ENCODE measurements around the gene TRIB2.

TRIB2 gene

DNA sequence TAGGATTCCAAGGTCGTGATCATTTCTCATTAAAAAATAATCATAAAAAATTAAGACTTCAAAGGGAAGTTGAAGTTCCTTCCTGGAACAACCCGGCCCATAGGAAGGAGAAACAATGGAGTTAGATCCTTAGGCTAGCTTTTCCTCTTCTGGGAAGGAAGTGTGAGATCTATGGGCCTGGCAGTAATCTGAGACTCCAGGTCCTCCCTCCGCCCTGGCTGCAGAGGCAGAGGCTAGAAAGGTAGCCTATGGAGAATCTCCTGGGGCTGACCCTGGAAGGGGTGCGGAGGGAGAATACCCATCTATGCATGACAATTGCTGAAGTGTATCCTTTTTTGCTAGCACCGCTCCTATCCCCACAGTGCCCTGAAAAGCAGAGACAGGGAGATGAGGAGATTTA is 37.9 kb downstream of the TRIB2 start:
- DNase-seq = no peak

DNA sequence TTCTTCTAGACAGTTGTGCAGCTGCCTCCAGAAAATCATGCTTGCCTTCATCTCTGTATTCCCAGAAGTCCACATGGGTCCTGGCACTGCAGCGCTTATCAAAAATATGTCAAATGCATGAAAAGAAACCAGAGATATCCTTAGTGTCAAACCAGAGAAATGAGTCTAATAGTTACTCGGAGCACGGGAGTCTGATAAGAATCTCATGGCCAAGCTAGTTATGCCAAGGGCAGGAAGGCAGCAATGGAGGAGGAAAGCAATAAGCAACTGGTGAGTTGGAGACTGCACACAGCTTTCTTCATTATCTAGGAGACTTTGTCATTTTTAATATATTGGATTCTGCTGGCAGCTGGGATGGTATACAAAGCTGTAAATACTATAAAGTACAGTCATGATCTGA is 38.6 kb downstream of the TRIB2 start:
- DNase-seq = no peak

- DNase-seq = no peak
These were observed 42.5 kb downstream of the TRIB2 start for GRCh38 chr2:12759248-12759647.

GRCh38 chr2:12761104-12761503 is 44.4 kb downstream of the TRIB2 start:
- DNase-seq = no peak

GRCh38 chr2:12762337-12762736 is 45.6 kb downstream of the TRIB2 start:
- DNase-seq = no peak

- no peak for DNase-seq
These were observed 46.2 kb downstream of the TRIB2 start for GRCh38 chr2:12762976-12763375.

DNA sequence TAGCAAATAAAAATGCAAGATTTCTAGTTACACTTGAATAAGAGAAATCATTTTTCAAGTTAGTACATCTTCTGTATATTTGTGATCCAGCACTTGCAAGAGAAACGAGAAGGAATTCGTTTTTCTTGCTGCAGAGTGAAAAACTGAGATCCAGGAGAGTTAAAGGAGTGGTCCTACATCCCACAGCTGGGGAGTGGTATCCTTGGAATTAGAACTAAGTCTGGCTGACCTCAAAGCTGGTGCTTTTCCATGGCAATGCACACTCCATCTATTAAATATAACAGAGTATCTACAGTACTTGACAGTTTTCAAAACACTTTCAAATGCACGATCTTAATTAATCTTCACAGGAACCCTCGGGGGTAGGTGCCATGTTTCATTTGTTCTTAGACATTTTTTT is 46.8 kb downstream of the TRIB2 start:
- no peak for DNase-seq

- DNase-seq = no peak
These were observed 47.5 kb downstream of the TRIB2 start for GRCh38 chr2:12764075-12764730.

- no peak for DNase-seq
These were observed 48.3 kb downstream of the TRIB2 start for GRCh38 chr2:12764849-12765605.

DNA sequence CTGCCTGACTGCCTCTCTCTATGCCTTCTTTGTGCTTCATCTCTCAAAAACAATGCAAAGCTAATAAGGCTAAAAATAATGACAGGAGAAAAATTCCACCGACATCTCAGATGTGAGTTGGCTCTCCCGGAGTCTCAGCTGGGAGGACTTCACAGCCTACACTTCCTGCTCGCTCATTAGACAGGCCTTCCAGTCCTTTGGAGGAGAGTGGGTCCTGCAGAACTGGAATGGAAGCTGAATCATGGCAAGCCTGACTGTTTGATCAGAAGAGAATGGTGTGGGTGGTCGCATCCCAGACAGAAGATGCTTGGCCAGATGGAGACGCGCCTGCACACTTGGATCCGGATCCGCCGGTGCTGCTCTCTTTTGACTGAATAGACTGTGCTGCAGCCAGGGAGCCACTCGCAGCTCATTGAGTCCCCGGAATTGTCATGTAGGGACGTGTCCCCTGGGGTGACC is 49.7 kb downstream of the TRIB2 start:
- no peak for DNase-seq

DNA sequence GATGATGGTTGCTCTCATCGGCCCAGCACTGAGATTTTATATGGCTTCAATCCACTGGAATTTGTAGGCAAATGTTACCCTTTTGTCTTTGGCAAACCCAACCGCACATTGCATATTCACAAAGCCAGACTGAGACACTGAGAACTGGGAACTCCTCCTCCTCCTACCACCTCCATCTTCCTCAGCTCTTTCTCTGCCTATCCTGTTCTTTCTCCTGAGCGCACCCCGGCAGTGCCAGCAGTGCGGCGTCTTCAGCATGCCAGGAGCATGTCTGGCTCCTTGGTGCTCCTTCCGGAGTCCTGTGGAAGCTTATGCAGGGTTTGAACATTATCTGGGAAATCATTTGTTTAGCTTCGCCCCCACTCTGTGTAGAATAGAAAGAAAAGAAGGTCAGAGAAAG is 50.8 kb downstream of the TRIB2 start:
- no peak for DNase-seq

DNA sequence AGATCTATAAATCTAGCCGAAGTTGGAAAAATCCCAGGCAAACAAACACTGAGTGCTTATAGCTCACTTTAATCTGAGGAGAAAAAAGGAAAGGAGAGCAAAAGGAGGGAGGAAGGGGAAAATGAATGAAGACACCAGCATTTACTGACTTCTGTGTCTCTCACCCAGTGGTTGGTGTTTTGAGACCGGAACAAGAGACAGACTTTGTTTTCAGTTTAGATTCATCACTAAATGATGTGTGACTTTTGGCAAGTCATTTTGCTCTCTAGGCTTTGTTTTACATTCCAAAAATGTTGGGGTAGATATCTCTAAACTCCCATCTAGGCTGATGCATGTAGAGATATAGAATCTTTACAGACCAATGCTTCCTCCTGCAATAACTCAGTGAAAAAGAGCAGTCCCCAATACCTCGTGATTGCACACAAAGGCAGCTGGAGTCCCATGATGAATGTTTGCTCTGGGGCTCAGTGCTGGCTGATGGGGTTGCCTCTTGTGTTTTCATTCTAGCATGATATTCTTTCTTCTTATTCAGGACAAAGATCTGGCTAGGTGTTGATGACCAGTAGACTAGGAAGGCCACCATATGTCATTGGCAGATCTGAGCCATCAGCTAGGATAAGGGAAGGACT is 51.4 kb downstream of the TRIB2 start:
- no peak for DNase-seq

DNA sequence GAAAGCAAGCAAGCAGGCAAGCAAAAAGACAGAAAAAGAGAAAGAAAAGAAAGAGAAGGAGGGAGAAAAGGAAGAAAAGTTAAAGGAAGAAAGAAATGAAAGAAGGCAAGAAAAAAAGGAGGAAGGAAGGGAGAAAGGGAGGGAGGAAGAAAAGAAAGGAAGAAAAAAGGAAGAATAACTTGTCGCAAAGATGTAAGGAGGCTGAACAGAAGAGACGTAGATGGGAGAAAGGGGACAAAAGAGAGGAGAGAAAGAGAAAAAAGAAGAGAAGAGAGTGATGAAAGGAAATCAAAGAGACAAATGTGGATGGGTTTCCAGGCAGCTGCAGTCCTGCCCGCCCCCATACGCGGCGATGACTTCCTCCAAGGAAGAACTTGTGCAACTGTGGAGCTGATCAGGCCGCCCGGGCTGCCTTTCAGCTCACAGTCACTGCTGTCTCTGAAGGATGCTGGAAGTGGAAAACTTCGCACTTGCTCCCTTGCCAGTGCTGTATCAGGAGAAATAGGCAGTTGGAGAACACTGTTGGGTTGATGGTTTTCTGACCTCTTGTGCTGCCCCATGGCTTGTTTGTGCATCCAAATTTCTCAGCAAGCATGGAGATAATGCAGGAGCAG is 52.9 kb downstream of the TRIB2 start:
- DNase-seq = no peak

- DNase-seq = no peak
These were observed 53.7 kb downstream of the TRIB2 start for GRCh38 chr2:12770300-12770968.

DNA sequence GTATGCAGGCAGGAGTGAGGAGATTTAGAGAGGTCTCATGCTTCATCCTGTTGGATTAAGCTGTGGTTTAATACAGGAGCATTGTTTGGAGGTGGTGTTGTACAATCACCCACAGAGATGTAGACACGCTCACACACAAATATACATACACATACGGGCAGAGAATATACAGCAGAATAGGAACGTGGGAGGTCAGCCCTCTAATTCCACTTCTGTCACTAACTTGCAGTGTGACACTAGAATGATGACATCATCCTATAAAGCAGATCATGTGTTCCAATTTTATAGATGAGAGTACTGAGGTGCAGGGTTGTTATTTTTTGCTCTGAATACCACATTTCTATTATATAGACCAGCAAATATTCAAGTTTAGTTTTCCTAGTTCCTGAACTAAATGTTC is 54.4 kb downstream of the TRIB2 start:
- DNase-seq = no peak

- DNase-seq = no peak
These were observed 57.1 kb downstream of the TRIB2 start for GRCh38 chr2:12773586-12774394.

GRCh38 chr2:12774395-12774727 is 57.6 kb downstream of the TRIB2 start:
- DNase-seq = no peak

- DNase-seq = no peak
These were observed 59.8 kb downstream of the TRIB2 start for GRCh38 chr2:12776521-12776961.

GRCh38 chr2:12778369-12778768 is 61.6 kb downstream of the TRIB2 start:
- DNase-seq = no peak

GRCh38 chr2:12778811-12779579 is 62.3 kb downstream of the TRIB2 start:
- no peak for DNase-seq

GRCh38 chr2:12781329-12781728 is 64.6 kb downstream of the TRIB2 start:
- no peak for DNase-seq

Measured in stimulated activated CD4-positive, alpha-beta T cell treated with anti-CD3 and anti-CD28 coated beads, Interleukin-2, amount 100 ng/mL, for 24 hours (primary cell).